Activated T-helper 9 cell treated with anti-CD3 and anti-CD28 coated beads, Interleukin-2, amount 50 U/mL, for 16 hours (primary cell): ENCODE data around the gene TMEM169.
"Not testable (repeated sequence)": the region's sequence is repeated elsewhere in the genome, so short reads cannot be mapped to it uniquely, and the experiment has no call there.

Experiments used
- DNase-seq: peaks from one replicate; pipeline ENCODE4 v3.0.0-alpha.2; 2020; ENCODE audit warnings: low read depth

Gene TMEM169

GRCh38 chr2:216131175-216131926, 49.6 kb downstream of the TMEM169 start:
- DNase-seq = no peak

GRCh38 chr2:216132585-216132984, 50.9 kb downstream of the TMEM169 start:
- no peak for DNase-seq

GRCh38 chr2:216133397-216133796, 51.7 kb downstream of the TMEM169 start:
- no peak for DNase-seq

GRCh38 chr2:216134958-216135541, 53.3 kb downstream of the TMEM169 start:
- DNase-seq = no peak

GRCh38 chr2:216139884-216140283, 58.2 kb downstream of the TMEM169 start:
- DNase-seq = no peak

- DNase-seq = not testable (repeated sequence)
These were observed 59.8 kb downstream of the TMEM169 start for GRCh38 chr2:216141516-216141915.

- DNase-seq = no peak
These were observed 60.8 kb downstream of the TMEM169 start for GRCh38 chr2:216142540-216142939.

- DNase-seq = no peak
These were observed 62.7 kb downstream of the TMEM169 start for GRCh38 chr2:216144372-216144771.

GRCh38 chr2:216144857-216145256, 63.1 kb downstream of the TMEM169 start:
- DNase-seq = no peak

GRCh38 chr2:216146573-216146972, 64.9 kb downstream of the TMEM169 start:
- no peak for DNase-seq

- no peak for DNase-seq
These were observed 65.7 kb downstream of the TMEM169 start for GRCh38 chr2:216147172-216148131.

- DNase-seq = no peak
These were observed 67.3 kb downstream of the TMEM169 start for GRCh38 chr2:216148983-216149382.

GRCh38 chr2:216149741-216150140, 68.0 kb downstream of the TMEM169 start:
- no peak for DNase-seq

GRCh38 chr2:216151313-216152025, 69.8 kb downstream of the TMEM169 start:
- DNase-seq = no peak
